Gastroesophageal sphincter (tissue), 4 donors: ENCODE measurements around the gene ANKRD55. TPM values are rescaled to one million over a fixed set of nuclear protein-coding genes. Genes with fewer than 3 reads are reported as not detected.

ENCODE experiments used
- ATAC-seq: fragments of 150-250 bp; one replicate; pipeline ENCODE4 v1.9.1; 2016; ENCODE audit warnings: mild to moderate bottlenecking, moderate library complexity
- H3K27ac ChIP-seq, 4 donors: fragments of 200-600 bp; sonication (generic) in 3 of 4; 1 replicate in 3 of 4; 2 replicates in 1 of 4; pipeline ENCODE4 v1.5.1; 2016 to 2019
- H3K27me3 ChIP-seq: fragments of 200-600 bp; sonication (generic); one replicate; pipeline ENCODE4 v1.5.1; 2019
- H3K36me3 ChIP-seq, 2 donors: fragments of 200-600 bp; sonication (generic); one replicate each; pipeline ENCODE4 v1.5.1; 2019; ENCODE audit warnings: control low read depth in 1 of 2
- H3K4me1 ChIP-seq, 3 donors: fragments of 200-600 bp; sonication (generic); 1 replicate in 2 of 3; 2 replicates in 1 of 3; pipeline ENCODE4 v1.5.1; 2016 to 2019; ENCODE audit warnings: control low read depth in 2 of 3
- H3K4me3 ChIP-seq, 2 donors: fragments of 200-600 bp; sonication (generic); one replicate each; pipeline ENCODE4 v1.5.1; 2019; ENCODE audit warnings: mild to moderate bottlenecking in 1 of 2, moderate library complexity in 1 of 2
- H3K9me3 ChIP-seq, 3 donors: fragments of 200-600 bp; sonication (generic); one replicate each; pipeline ENCODE4 v1.5.1; 2017 to 2019; ENCODE audit warnings: control low read depth in 2 of 3
- CTCF ChIP-seq, 4 experiments: fragments of 200-600 bp in 2 of 4; fragments of 450-650 bp in 2 of 4; sonication (generic) in 1 of 4; IDR thresholded peaks; one replicate each; pipeline ENCODE4 v1.5.1; 2017 to 2019; ENCODE audit warnings: antibody characterized with exemption in 4 of 4, mild to moderate bottlenecking in 2 of 4, moderate library complexity in 2 of 4
- EP300 ChIP-seq: sonication (generic); formaldehyde crosslinking; IDR thresholded peaks from one replicate; pipeline ENCODE4 v1.6.1; 2017; ENCODE audit warnings: antibody characterized with exemption, mild to moderate bottlenecking
- POLR2A ChIP-seq, 2 donors: fragments of 450-650 bp; IDR thresholded peaks; one replicate each; pipeline ENCODE4 v1.6.1; 2017; ENCODE audit warnings: antibody characterized with exemption in 2 of 2, mild to moderate bottlenecking in 2 of 2, moderate library complexity in 1 of 2
- POLR2AphosphoS5 ChIP-seq: sonication (generic); formaldehyde crosslinking; IDR thresholded peaks from one replicate; pipeline ENCODE4 v1.6.1; 2017; ENCODE audit warnings: antibody characterized with exemption
- WGBS, 2 donors: methylation state at CpG; one replicate each; pipeline ENCODE4 v1.1.5; 2018; ENCODE audit warnings: low coverage in 1 of 2; 5-methylcytosine and 5-hydroxymethylcytosine counted together
- total RNA-seq, 4 donors: library from RNA; depleted of rRNA; stranded (reverse); fragments of >200 nt; gene quantifications; one replicate each; pipeline ENCODE4 v1.1.0, GENCODE V29; 2016

Gene ANKRD55
- total RNA-seq, 4 donors from 2014 or later, result 0.27 TPM; not detected in 3

GRCh38 chr5:56195016-56195415 is 38.1 kb downstream of the ANKRD55 start:
- 0 to 28% methylated on average over 1 of the region's 1 CpG for WGBS, 2 donors
- H3K4me1 ChIP-seq, result peaks cover 0 to 15% (median 0%) of the 10 kb centered on the region in 3 donors
- TF ChIP-seq CTCF (IDR thresholded peaks at IDR 0.05), result no peak
- TF ChIP-seq EP300, result no peak
- TF ChIP-seq POLR2AphosphoS5, result no peak
- no peak for TF ChIP-seq POLR2A (IDR thresholded peaks at IDR 0.05)
- H3K9me3 ChIP-seq, result no peaks in the 10 kb centered on the region
- ATAC-seq, result no peak
- H3K27ac ChIP-seq, result peak overlapping the region in 3 of 4 donors; percentile 22 to 68 (median 62)
- H3K27me3 ChIP-seq, result no peaks in the 10 kb centered on the region
- H3K36me3 ChIP-seq, result no peaks in the 10 kb centered on the region
- no peak overlapping the region for H3K4me3 ChIP-seq

DNA sequence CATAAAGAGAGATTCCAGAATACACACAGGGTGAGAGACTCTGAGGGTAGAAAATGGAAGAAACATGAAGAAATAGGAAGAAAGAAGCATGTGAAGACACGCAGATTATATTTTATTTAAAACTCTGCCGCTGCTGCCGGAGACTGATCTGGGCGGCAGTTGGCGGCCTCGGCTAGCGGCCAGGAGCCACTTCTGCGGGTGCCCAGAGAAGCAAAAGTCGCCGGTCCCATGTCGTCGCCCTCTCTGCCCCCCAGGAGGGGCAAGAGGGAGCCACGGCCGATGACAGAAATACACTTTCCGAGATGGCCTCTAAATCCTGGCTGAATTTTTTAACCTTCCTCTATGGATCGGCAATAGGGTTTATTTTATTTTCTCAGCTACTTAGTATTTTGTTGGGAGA is 40.9 kb downstream of the ANKRD55 start:
- 94 to 98% methylated on average over 5 to 10 of the region's 16 CpGs for WGBS, 2 donors
- no peak for ATAC-seq
- Histone ChIP-seq H3K36me3 (no peaks in the 10 kb centered on the region), H3K4me3 (no peak overlapping the region), H3K27me3 (no peaks in the 10 kb centered on the region), H3K4me1 (peaks cover 0 to 15% (median 0%) of the 10 kb centered on the region in 3 donors), H3K9me3 (no peaks in the 10 kb centered on the region), H3K27ac (no peak overlapping the region)
- TF ChIP-seq POLR2AphosphoS5 (no peak), POLR2A (IDR thresholded peaks at IDR 0.05) (no peak), EP300 (no peak), CTCF (IDR thresholded peaks at IDR 0.05) (no peak)

DNA sequence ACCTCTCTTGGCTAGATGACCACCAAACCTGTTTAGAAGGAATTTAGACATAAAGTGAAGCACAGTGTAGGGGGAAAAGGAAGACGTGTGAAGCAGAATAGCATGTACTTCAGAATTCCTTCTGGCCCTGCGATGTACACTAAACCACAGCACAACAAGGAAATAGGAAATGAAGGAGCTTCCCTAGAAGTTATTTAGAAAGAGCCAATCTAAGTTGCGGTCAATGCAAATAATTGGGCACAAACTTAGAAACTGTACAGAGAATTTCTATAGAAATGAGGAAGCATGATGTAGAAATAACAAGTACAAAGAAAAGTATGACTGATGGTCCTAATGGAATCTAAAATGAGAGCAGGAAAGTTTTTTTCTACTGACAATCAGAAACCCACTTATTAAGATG is 41.5 kb downstream of the ANKRD55 start:
- Histone ChIP-seq H3K36me3 (no peaks in the 10 kb centered on the region), H3K27ac (no peak overlapping the region), H3K27me3 (no peaks in the 10 kb centered on the region), H3K9me3 (no peaks in the 10 kb centered on the region), H3K4me3 (no peak overlapping the region), H3K4me1 (peaks cover 0 to 15% (median 0%) of the 10 kb centered on the region in 3 donors)
- TF ChIP-seq POLR2A (IDR thresholded peaks at IDR 0.05) (no peak), CTCF (IDR thresholded peaks at IDR 0.05) (no peak), POLR2AphosphoS5 (no peak), EP300 (no peak)
- no peak for ATAC-seq
- WGBS, 2 donors, result 78% methylated on average over 3 of the region's 3 CpGs; no CpG with 5 or more reads in 1 of the 2 donors

- ATAC-seq, result no peak
- Histone ChIP-seq H3K9me3 (no peaks in the 10 kb centered on the region), H3K4me3 (no peak overlapping the region), H3K27ac (no peak overlapping the region), H3K4me1 (peaks cover 0 to 12% (median 0%) of the 10 kb centered on the region in 3 donors), H3K36me3 (no peaks in the 10 kb centered on the region), H3K27me3 (no peaks in the 10 kb centered on the region)
- no peak for TF ChIP-seq POLR2A (IDR thresholded peaks at IDR 0.05)
- no peak for TF ChIP-seq EP300
- TF ChIP-seq POLR2AphosphoS5, result no peak
- no peak for TF ChIP-seq CTCF (IDR thresholded peaks at IDR 0.05)
- WGBS, 2 donors, result 69% methylated on average over 2 of the region's 2 CpGs
Observed at GRCh38 chr5:56190497-56190896, 42.6 kb downstream of the ANKRD55 start.

GRCh38 chr5:56185768-56186311 is 47.3 kb downstream of the ANKRD55 start:
- ATAC-seq, result no peak
- no peak overlapping the region for H3K27ac ChIP-seq
- H3K36me3 ChIP-seq, result no peaks in the 10 kb centered on the region
- no peak overlapping the region for H3K4me3 ChIP-seq
- no peaks in the 10 kb centered on the region for H3K27me3 ChIP-seq
- no peak for TF ChIP-seq POLR2A (IDR thresholded peaks at IDR 0.05)
- no peak for TF ChIP-seq EP300
- no peak for TF ChIP-seq CTCF (IDR thresholded peaks at IDR 0.05)
- no peak for TF ChIP-seq POLR2AphosphoS5
- WGBS, 2 donors, result 78 to 87% methylated on average over 7 to 8 of the region's 8 CpGs
- no peaks in the 10 kb centered on the region for H3K9me3 ChIP-seq
- no peaks in the 10 kb centered on the region for H3K4me1 ChIP-seq
